ENCODE results near the gene STAG3. TPM values are rescaled to one million over a fixed set of nuclear protein-coding genes. Genes with fewer than 3 reads are reported as not detected.
"Not testable (repeated sequence)": the region's sequence is repeated elsewhere in the genome, so short reads cannot be mapped to it uniquely, and the experiment has no call there.

Gene STAG3
- polyA plus RNA-seq, 1 donor = 21.2 TPM

DNA sequence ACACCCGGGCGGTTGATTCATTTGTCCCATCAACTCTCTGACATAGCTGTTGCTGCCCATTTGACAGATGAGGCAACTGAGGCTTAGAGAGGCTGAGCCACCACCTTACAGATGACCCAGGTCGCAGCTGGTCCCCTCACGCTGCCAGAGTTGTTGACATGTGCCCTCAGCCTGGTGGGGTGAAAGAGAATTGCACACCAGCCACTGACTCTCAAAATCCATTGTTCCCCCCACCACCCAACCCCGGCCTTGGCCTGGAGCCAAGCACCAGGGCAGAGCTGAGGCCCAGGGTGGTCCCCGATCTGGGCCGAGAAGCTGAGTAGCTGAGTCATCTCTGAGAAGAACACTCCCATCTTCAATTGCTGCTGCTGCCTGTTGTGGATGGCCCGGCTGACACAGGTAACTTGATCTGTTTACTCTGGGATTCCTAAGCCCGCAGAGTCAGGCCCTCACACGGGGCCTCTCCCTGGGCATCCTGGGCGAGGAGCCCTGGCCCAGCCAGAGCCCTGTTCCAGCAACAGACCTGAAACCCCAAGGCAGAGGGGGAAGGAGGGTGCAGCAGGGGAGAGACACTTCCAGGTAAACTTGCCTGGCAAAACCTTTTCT is 69.5 kb downstream of the STAG3 start:
- DNase-seq (ENCODE audit: low read depth) = no peak

DNA sequence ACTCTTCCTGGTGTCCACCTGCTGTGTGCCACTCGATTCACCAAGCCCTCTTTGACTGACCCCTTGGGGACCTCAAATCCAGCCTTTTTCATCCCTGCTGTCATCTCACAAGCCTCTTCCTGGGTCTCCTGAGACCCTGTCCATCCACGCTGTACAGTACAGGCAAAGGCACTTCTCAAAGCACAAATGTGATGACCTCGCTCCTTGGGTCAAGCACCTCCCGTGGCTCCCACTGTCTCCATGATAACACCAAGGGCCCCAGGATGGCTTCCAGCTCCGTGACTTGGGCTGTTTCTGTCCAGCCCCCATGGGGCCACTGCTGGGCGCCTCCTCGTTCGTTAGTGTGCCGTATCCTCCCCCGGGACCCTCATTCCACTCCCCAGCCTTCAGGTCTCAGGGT is 70.8 kb downstream of the STAG3 start:
- DNase-seq (ENCODE audit: low read depth) = no peak

DNA sequence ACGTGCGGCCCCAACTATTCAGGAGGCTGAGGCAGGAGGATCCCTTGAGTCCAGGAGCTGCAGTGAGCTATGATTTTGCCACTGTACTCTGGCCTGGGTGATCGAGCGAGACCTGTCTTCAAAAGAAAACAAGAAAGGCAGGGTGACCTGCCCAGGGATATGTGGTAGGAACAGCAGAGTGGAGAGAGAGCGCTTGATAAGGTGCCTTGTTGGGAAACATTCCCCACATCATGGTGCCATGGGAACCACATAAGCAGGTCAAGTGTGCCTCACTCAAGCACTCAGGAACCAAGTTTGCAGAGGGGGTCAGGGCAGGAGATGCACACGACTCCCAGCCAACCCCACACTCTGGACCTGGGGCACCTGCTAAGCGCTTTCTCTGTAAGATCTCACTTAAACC is 79.3 kb downstream of the STAG3 start:
- no peak for DNase-seq (ENCODE audit: low read depth)

DNA sequence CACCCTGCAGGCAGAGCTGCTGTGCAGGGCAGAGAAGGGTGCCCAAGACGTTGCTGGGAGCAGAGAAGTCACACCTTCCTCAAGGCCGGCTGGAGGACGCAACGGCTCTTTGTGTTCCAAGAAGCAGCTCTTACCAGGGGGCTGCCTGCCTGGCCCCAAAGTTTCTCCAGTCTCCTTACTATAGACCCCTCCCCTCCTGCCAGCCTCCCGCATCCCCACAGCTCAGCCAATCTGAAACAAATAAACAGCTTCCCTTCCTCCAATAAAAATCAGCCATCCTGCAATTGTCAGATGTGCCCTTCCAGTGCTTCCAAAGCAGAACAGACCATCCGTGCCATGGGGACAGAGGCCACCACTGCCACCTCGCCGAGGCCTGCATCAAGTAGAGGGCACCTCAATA is 82.3 kb downstream of the STAG3 start:
- DNase-seq (ENCODE audit: low read depth) = not testable (repeated sequence)

DNA sequence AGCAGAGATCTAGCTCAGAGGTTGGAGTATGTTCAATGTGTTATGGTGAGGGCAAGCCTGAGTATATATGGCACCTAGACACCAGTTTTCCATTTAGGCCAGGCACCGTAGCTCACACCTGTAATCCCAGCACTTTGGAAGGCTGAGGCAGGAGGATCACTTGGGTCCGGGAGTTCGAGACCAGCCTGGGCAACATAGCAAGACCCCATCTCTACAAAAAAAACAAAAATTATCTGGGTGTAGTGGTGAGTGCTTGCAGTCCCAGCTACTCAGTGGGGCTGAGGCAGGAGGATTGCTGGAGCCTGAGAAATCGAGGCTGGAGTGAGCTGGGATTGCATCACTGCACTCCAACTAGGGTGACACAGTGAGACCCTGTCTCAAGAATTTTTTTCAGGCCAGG is 85.2 kb downstream of the STAG3 start:
- not testable (repeated sequence) for DNase-seq (ENCODE audit: low read depth)

Other genes starting within 250 kb of the STAG3 start
- gene GJC3, start 248.3 kb upstream of the STAG3 start, polyA plus RNA-seq (ENCODE audit: insufficient read length) = 0.32 TPM
- 13.2 TPM for gene AZGP1, start 201.9 kb upstream of the STAG3 start, polyA plus RNA-seq (ENCODE audit: insufficient read length)
- gene ZKSCAN1, start 162.3 kb upstream of the STAG3 start, polyA plus RNA-seq (ENCODE audit: insufficient read length) = 37.6 TPM
- gene ZSCAN21, start 128.1 kb upstream of the STAG3 start, polyA plus RNA-seq (ENCODE audit: insufficient read length) = 11.5 TPM
- gene ZNF3, start 96.2 kb upstream of the STAG3 start, polyA plus RNA-seq (ENCODE audit: insufficient read length) = 27.2 TPM
- 78.2 TPM for gene COPS6, start 88.9 kb upstream of the STAG3 start, polyA plus RNA-seq (ENCODE audit: insufficient read length)
- 62.4 TPM for gene MCM7, start 76.5 kb upstream of the STAG3 start, polyA plus RNA-seq (ENCODE audit: insufficient read length)
- 22.0 TPM for gene AP4M1, start 76.3 kb upstream of the STAG3 start, polyA plus RNA-seq (ENCODE audit: insufficient read length)
- gene TAF6, start 58.6 kb upstream of the STAG3 start, polyA plus RNA-seq (ENCODE audit: insufficient read length) = 35.3 TPM
- gene CNPY4, start 58.3 kb upstream of the STAG3 start, polyA plus RNA-seq (ENCODE audit: insufficient read length) = 33.8 TPM
- gene MBLAC1, start 51.0 kb upstream of the STAG3 start, polyA plus RNA-seq (ENCODE audit: insufficient read length) = 1.5 TPM
- gene LAMTOR4, start 29.0 kb upstream of the STAG3 start, polyA plus RNA-seq (ENCODE audit: insufficient read length) = 54.1 TPM
- 13.0 TPM for gene TRAPPC14, start 19.2 kb upstream of the STAG3 start, polyA plus RNA-seq (ENCODE audit: insufficient read length)
- 9.2 TPM for gene GAL3ST4, start 9.3 kb upstream of the STAG3 start, polyA plus RNA-seq (ENCODE audit: insufficient read length)
- 6.3 TPM for gene GPC2, start 537 bp upstream of the STAG3 start, polyA plus RNA-seq (ENCODE audit: insufficient read length)
- 9.1 TPM for gene PVRIG, start 42.0 kb downstream of the STAG3 start, polyA plus RNA-seq (ENCODE audit: insufficient read length)
- gene SPDYE3, start 129.8 kb downstream of the STAG3 start, polyA plus RNA-seq (ENCODE audit: insufficient read length) = 5.7 TPM
- gene PILRB, start 180.2 kb downstream of the STAG3 start, polyA plus RNA-seq (ENCODE audit: insufficient read length) = 20.7 TPM
- gene PILRA, start 195.6 kb downstream of the STAG3 start, polyA plus RNA-seq (ENCODE audit: insufficient read length) = 2.6 TPM

Data from forelimb muscle (tissue), 1 donor.